Thyroid gland (tissue), 4 donors: ENCODE data around the gene PREX1. TPM values are rescaled to one million over a fixed set of nuclear protein-coding genes. Genes with fewer than 3 reads are reported as not detected.

Experiments used
- DNase-seq, 2 donors: peaks; one replicate each; pipeline ENCODE4 v3.0.0-alpha.2; 2019
- H3K27ac ChIP-seq, 3 donors: fragments of 200-600 bp; sonication (generic); 1 replicate in 2 of 3; 2 replicates in 1 of 3; pipeline ENCODE4 v1.5.1; 2016 to 2019; ENCODE audit warnings: mild to moderate bottlenecking in 1 of 3, moderate library complexity in 1 of 3
- H3K27me3 ChIP-seq: fragments of 200-600 bp; sonication (generic); one replicate; pipeline ENCODE4 v1.5.1; 2019
- H3K36me3 ChIP-seq, 2 donors: fragments of 200-600 bp; sonication (generic); one replicate each; pipeline ENCODE4 v1.5.1; 2016 to 2019
- H3K4me1 ChIP-seq, 2 donors: fragments of 200-600 bp; sonication (generic); one replicate each; pipeline ENCODE4 v1.5.1; 2017 to 2019
- H3K4me3 ChIP-seq, 3 donors: fragments of 200-600 bp; sonication (generic); replicated peaks in 1 of 3; 1 replicate in 2 of 3; 2 replicates in 1 of 3; pipeline ENCODE4 v1.5.1; 2016; ENCODE audit warnings: mild to moderate bottlenecking in 1 of 3
- H3K9me3 ChIP-seq: fragments of 200-600 bp; sonication (generic); one replicate; pipeline ENCODE4 v1.5.1; 2017
- CTCF ChIP-seq, 6 experiments: fragments of 200-600 bp in 3 of 6; fragments of 450-650 bp in 3 of 6; sonication (generic) in 3 of 6; IDR thresholded peaks; one replicate each; pipeline ENCODE4 v1.5.1; 2016 to 2019; ENCODE audit warnings: antibody characterized with exemption in 6 of 6, mild to moderate bottlenecking in 2 of 6, inconsistent platforms in 1 of 6, moderate library complexity in 1 of 6
- POLR2A ChIP-seq, 2 donors: fragments of 450-650 bp; IDR thresholded peaks; one replicate each; pipeline ENCODE4 v1.6.1; 2017; ENCODE audit warnings: antibody characterized with exemption in 2 of 2, mild to moderate bottlenecking in 2 of 2, moderate library complexity in 1 of 2
- WGBS, 2 donors: methylation state at CpG; one replicate each; pipeline ENCODE4 v1.1.5; 2017; 5-methylcytosine and 5-hydroxymethylcytosine counted together
- intact Hi-C: fragments of 100-400 bp; cut with DNase I; formaldehyde crosslinking; loops from one replicate; pipeline ENCODE4 v1.15.1; 2023
- total RNA-seq, 4 donors: library from RNA; depleted of rRNA; stranded (reverse); fragments of >200 nt; gene quantifications; one replicate each; pipeline ENCODE4 v1.2.3, GENCODE V29; 2016

Gene PREX1
- total RNA-seq, 4 donors from 2014 or later = 10.2 to 42.7 (median 18.7) TPM

GRCh38 chr20:48668451-48668946, 159.3 kb downstream of the PREX1 start:
- TF ChIP-seq CTCF (IDR thresholded peaks at IDR 0.05) = no peak
- TF ChIP-seq POLR2A (IDR thresholded peaks at IDR 0.05) = no peak

GRCh38 chr20:48667889-48668413, 159.8 kb downstream of the PREX1 start:
- no peak for DNase-seq
- 88% methylated on average over 15 of the region's 15 CpGs for WGBS, 2 donors
- peaks cover 0 to 5% of the 10 kb centered on the region in 2 donors for H3K4me1 ChIP-seq
- intact Hi-C loops = no loop called here
- H3K4me3 ChIP-seq = no peak overlapping the region
- H3K9me3 ChIP-seq = no peaks in the 10 kb centered on the region
- TF ChIP-seq CTCF (IDR thresholded peaks at IDR 0.05) (no peak), POLR2A (IDR thresholded peaks at IDR 0.05) (no peak)
- H3K27ac ChIP-seq = no peak overlapping the region
- no peaks in the 10 kb centered on the region for H3K36me3 ChIP-seq
- H3K27me3 ChIP-seq = no peaks in the 10 kb centered on the region

More at GRCh38 chr20:48668451-48668946, 159.3 kb downstream of the PREX1 start:
- no peaks in the 10 kb centered on the region for H3K27me3 ChIP-seq
- no peak for DNase-seq
- no peak overlapping the region for H3K4me3 ChIP-seq
- H3K36me3 ChIP-seq = no peaks in the 10 kb centered on the region
- peaks cover 0 to 5% of the 10 kb centered on the region in 2 donors for H3K4me1 ChIP-seq
- intact Hi-C loops = no loop called here
- no peak overlapping the region for H3K27ac ChIP-seq
- no peaks in the 10 kb centered on the region for H3K9me3 ChIP-seq
- WGBS, 2 donors = 66% methylated on average over 5 of the region's 10 CpGs; no CpG with 5 or more reads in 1 of the 2 donors

GRCh38 chr20:48667481-48667880, 160.3 kb downstream of the PREX1 start:
- Histone ChIP-seq H3K9me3 (no peaks in the 10 kb centered on the region), H3K27me3 (no peaks in the 10 kb centered on the region), H3K36me3 (no peaks in the 10 kb centered on the region), H3K4me1 (peaks cover 0 to 5% of the 10 kb centered on the region in 2 donors), H3K27ac (no peak overlapping the region), H3K4me3 (no peak overlapping the region)
- intact Hi-C loops = no loop called here
- no peak for DNase-seq
- WGBS, 2 donors = 73 to 93% methylated on average over 6 of the region's 6 CpGs
- TF ChIP-seq POLR2A (IDR thresholded peaks at IDR 0.05) = no peak
- TF ChIP-seq CTCF (IDR thresholded peaks at IDR 0.05) = no peak

- intact Hi-C loops = no loop called here
- Histone ChIP-seq H3K4me3 (no peak overlapping the region), H3K27ac (no peak overlapping the region), H3K9me3 (no peaks in the 10 kb centered on the region), H3K27me3 (no peaks in the 10 kb centered on the region), H3K4me1 (peaks cover 0 to 5% of the 10 kb centered on the region in 2 donors), H3K36me3 (no peaks in the 10 kb centered on the region)
- 95 to 97% methylated on average over 8 of the region's 8 CpGs for WGBS, 2 donors
- TF ChIP-seq POLR2A (IDR thresholded peaks at IDR 0.05) (no peak), CTCF (IDR thresholded peaks at IDR 0.05) (no peak)
- DNase-seq = no peak
These were observed 162.0 kb downstream of the PREX1 start for GRCh38 chr20:48665785-48666184.

GRCh38 chr20:48662711-48663110, 165.1 kb downstream of the PREX1 start:
- no peak overlapping the region for H3K27ac ChIP-seq
- no peak overlapping the region for H3K4me3 ChIP-seq
- H3K4me1 ChIP-seq = no peaks in the 10 kb centered on the region
- H3K27me3 ChIP-seq = no peaks in the 10 kb centered on the region
- TF ChIP-seq CTCF (IDR thresholded peaks at IDR 0.05) (no peak), POLR2A (IDR thresholded peaks at IDR 0.05) (no peak)
- no peaks in the 10 kb centered on the region for H3K36me3 ChIP-seq
- H3K9me3 ChIP-seq = no peaks in the 10 kb centered on the region
- WGBS, 2 donors = 78 to 87% methylated on average over 6 of the region's 6 CpGs
- no peak for DNase-seq
- intact Hi-C loops = no loop called here
